OCI-LY3 (cell line): ENCODE measurements around the gene CDPF1.

Experiments used
- H2AFZ ChIP-seq: fragments of 200-600, 300-600 bp; shearing (Covaris generic); 2 replicates; pipeline ENCODE4 v1.6.0; 2014; ENCODE audit warnings: antibody characterized with exemption, low read depth, low read length
- H3K27ac ChIP-seq: fragments of 200-600, 300-600 bp; sonication (generic); 2 replicates; pipeline ENCODE4 v1.5.1; 2014; ENCODE audit warnings: mild to moderate bottlenecking, low read length, moderate library complexity, mixed read lengths
- H3K27me3 ChIP-seq: fragments of 200-600, 300-600 bp; sonication (generic); 2 replicates; pipeline ENCODE4 v1.6.1; 2014; ENCODE audit warnings: low read depth, low read length, mixed read lengths
- H3K36me3 ChIP-seq: fragments of 200-600, 300-600 bp; sonication (generic); replicated peaks from 2 replicates; pipeline ENCODE3; 2014; ENCODE audit warnings: low read depth, low read length, mixed read lengths
- H3K4me1 ChIP-seq: fragments of 300-600, 200-600 bp; sonication (generic); 2 replicates; pipeline ENCODE4 v1.6.1; 2014; ENCODE audit warnings: low read length, mixed read lengths
- H3K4me2 ChIP-seq: fragments of 200-600, 300-600 bp; sonication (generic); 2 replicates; pipeline ENCODE4 v1.6.1; 2014; ENCODE audit warnings: low read length, mixed read lengths
- H3K4me3 ChIP-seq: fragments of 300-600, 200-600 bp; sonication (generic); 2 replicates; pipeline ENCODE4 v1.5.1; 2014; ENCODE audit warnings: antibody characterized with exemption, mild to moderate bottlenecking, low read length, moderate library complexity
- H3K79me2 ChIP-seq: fragments of 300-600, 200-600 bp; shearing (Covaris generic); 2 replicates; pipeline ENCODE4 v1.6.1; 2014; ENCODE audit warnings: mild to moderate bottlenecking, low read length, mixed read lengths
- H3K9ac ChIP-seq: fragments of 300-600, 200-600 bp; shearing (Covaris generic); 2 replicates; pipeline ENCODE4 v1.6.0; 2014; ENCODE audit warnings: mild to moderate bottlenecking, low read length, moderate library complexity
- H3K9me3 ChIP-seq: fragments of 200-600, 300-600 bp; shearing (Covaris generic); 2 replicates; pipeline ENCODE4 v1.6.1; 2014; ENCODE audit warnings: low read length, mixed read lengths; ENCODE audit not compliant: insufficient read depth
- H4K20me1 ChIP-seq: fragments of 200-600, 300-600 bp; sonication (generic); 2 replicates; pipeline ENCODE4 v1.6.1; 2016; ENCODE audit warnings: low read length, mixed read lengths; ENCODE audit not compliant: insufficient read depth
- EZH2phosphoT487 ChIP-seq: fragments of 200-600 bp; shearing (Covaris generic); IDR thresholded peaks from 2 replicates; pipeline ENCODE4 v1.6.1; 2018; ENCODE audit warnings: antibody characterized with exemption, mixed run types, low read depth
- TF ChIP-seq, protein P1 (sequence below): fragments of 200-600, 300-600 bp; sonication (generic); IDR thresholded peaks from 2 replicates; pipeline ENCODE4 v1.5.1; 2014; ENCODE audit warnings: antibody characterized with exemption, low read length, low read depth

The CDPF1 gene

DNA sequence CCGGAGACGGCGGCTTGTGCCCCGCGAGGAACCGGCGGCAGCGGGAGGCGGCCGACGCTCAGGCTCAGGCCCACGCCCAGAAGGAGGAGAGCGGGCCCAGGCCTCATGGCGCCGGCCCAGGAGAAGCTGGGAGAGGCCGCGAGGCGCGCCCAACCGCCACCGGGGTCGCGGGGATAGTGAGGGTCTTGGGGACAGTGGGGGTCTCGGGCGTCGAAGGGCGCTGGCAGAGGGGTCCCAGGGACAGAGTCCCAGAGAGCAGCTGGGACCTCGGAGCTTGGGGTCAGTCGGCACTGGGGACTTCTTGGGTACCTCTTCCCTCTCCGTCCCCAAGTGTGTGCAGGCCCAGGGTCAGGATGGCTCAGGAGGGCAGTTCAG lies 13.1 kb upstream of the CDPF1 start, which contains the start of gene PKDREJ:
TSS of gene PKDREJ (minus strand) at position 128 of the 375 bp plus-strand sequence. CDS start at position 107, 21 bp downstream.
- no peak within 1 kb of the TSS for H2AFZ ChIP-seq
- no peaks in the 10 kb centered on the region for H3K79me2 ChIP-seq
- no peak within 1 kb of the TSS for H3K27ac ChIP-seq
- H3K4me2 ChIP-seq = no peak within 1 kb of the TSS
- H3K36me3 ChIP-seq = no peaks in the 10 kb centered on the region
- peaks cover 6% of the 10 kb centered on the region for H3K4me1 ChIP-seq
- H3K27me3 ChIP-seq = peaks cover 38% of the 10 kb centered on the region
- no peak within 1 kb of the TSS for H3K9ac ChIP-seq
- H3K9me3 ChIP-seq = no peaks in the 10 kb centered on the region
- H4K20me1 ChIP-seq = no peaks in the 10 kb centered on the region
- no peak within 1 kb of the TSS for H3K4me3 ChIP-seq
- TF ChIP-seq, protein P1, sequence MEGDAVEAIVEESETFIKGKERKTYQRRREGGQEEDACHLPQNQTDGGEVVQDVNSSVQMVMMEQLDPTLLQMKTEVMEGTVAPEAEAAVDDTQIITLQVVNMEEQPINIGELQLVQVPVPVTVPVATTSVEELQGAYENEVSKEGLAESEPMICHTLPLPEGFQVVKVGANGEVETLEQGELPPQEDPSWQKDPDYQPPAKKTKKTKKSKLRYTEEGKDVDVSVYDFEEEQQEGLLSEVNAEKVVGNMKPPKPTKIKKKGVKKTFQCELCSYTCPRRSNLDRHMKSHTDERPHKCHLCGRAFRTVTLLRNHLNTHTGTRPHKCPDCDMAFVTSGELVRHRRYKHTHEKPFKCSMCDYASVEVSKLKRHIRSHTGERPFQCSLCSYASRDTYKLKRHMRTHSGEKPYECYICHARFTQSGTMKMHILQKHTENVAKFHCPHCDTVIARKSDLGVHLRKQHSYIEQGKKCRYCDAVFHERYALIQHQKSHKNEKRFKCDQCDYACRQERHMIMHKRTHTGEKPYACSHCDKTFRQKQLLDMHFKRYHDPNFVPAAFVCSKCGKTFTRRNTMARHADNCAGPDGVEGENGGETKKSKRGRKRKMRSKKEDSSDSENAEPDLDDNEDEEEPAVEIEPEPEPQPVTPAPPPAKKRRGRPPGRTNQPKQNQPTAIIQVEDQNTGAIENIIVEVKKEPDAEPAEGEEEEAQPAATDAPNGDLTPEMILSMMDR = no peak

DNA sequence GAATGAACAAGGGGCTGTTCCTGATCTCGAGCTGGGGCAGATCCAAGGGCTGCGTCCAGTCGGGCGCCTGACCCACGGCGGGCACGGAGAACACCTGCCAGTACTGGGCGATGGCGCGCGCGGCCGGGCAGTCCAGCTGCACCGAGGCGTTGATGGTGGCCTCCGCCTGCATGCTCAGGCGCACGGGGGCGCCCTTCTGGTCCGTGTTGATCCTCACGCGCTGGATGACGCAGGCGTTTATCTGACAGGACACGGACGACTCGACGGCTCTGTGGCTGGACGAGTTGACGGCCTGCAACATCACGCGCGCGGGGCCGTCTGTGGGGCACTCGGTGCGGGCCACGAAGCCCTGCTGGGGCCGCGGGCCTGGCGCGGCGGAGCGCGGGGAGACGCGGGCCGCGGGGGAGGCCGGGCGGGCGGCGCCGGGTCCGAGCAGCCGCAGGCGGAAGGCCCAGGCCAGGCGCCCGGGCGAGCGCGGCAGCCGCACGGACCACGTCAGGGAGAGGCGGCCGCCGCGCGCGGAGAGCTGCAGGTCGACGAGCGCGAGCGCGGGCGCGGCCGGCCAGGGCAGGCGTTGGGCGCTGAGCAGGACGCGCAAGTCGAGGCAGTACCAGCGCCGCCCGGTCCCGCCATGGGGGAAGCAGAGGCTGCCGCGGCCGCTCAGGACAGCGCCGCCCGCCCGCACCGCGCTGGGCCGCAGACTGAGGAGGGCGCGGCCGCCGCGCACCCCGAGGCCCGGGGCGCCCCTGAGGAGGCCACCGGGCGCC lies 12.5 kb upstream of the CDPF1 start:
- Histone ChIP-seq H2AFZ (no peak overlapping the region), H3K4me2 (no peak overlapping the region), H3K4me1 (peaks cover 4% of the 10 kb centered on the region; the same call in 1 of the 2 replicates), H4K20me1 (no peaks in the 10 kb centered on the region), H3K9ac (no peak overlapping the region), H3K36me3 (no peaks in the 10 kb centered on the region), H3K27me3 (peaks cover 44% of the 10 kb centered on the region), H3K4me3 (no peak overlapping the region), H3K79me2 (no peaks in the 10 kb centered on the region), H3K27ac (no peak overlapping the region), H3K9me3 (no peaks in the 10 kb centered on the region)
- TF ChIP-seq EZH2phosphoT487 = no peak
- TF ChIP-seq, protein P1 = no peak

DNA sequence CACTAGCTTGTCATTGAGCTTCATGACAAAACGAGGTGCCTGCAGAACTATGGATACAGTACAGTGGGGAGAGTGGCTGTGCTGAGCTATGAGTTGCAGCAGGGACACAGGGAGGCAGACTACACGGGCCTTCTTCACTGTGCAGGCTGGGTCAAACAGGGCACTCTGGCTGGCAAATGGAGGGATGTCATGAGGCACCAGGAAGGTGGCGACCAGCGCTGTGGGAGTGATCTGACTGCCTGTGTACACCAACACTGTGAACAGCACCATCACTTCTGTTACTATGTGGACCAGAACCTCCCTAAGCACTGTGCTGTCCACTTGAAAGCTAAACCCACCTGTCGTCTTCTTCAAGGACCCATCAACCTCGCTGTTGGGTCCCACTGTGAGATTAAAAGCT lies 9.9 kb upstream of the CDPF1 start:
- TF ChIP-seq, protein P1 = no peak
- TF ChIP-seq EZH2phosphoT487 = no peak
- H3K4me1 ChIP-seq = no peaks in the 10 kb centered on the region
- no peak overlapping the region for H3K9ac ChIP-seq
- H3K4me2 ChIP-seq = no peak overlapping the region
- H2AFZ ChIP-seq = no peak overlapping the region
- H4K20me1 ChIP-seq = no peaks in the 10 kb centered on the region
- H3K36me3 ChIP-seq = no peaks in the 10 kb centered on the region
- H3K79me2 ChIP-seq = no peaks in the 10 kb centered on the region
- H3K9me3 ChIP-seq = no peaks in the 10 kb centered on the region
- no peak overlapping the region for H3K4me3 ChIP-seq
- H3K27ac ChIP-seq = no peak overlapping the region
- H3K27me3 ChIP-seq = peaks cover 38% of the 10 kb centered on the region

DNA sequence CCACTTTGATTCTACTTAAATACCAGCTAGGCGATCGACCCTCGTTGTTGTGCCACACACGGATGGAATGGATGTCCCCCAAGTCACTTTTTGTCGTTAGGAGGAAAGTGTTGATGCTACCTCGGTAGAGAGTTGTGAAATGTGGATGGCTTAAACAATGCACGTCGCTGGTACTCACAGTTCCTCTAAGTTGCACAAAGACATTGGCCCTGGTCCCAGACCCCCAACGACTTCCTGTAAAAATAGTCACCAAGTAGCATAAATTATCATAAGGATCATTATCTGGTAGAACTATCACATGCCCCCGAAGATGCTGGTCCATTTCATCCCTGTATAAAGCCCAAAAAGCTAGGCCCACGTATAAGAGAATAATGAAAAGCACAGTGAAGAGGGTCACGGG lies 9.3 kb upstream of the CDPF1 start:
- Histone ChIP-seq H3K36me3 (no peaks in the 10 kb centered on the region), H3K4me3 (no peak overlapping the region), H3K4me2 (no peak overlapping the region), H3K9ac (no peak overlapping the region), H2AFZ (no peak overlapping the region), H3K9me3 (no peaks in the 10 kb centered on the region), H3K4me1 (no peaks in the 10 kb centered on the region), H4K20me1 (no peaks in the 10 kb centered on the region), H3K79me2 (no peaks in the 10 kb centered on the region), H3K27me3 (peaks cover 38% of the 10 kb centered on the region), H3K27ac (no peak overlapping the region)
- no peak for TF ChIP-seq EZH2phosphoT487
- TF ChIP-seq, protein P1 = no peak
